ENCODE measurements around the gene PLA2G4D. TPM values are rescaled to one million over a fixed set of nuclear protein-coding genes. Genes with fewer than 3 reads are reported as not detected.

Gene PLA2G4D
- total RNA-seq, 1 experiment from 2014 or later, result not detected

DNA sequence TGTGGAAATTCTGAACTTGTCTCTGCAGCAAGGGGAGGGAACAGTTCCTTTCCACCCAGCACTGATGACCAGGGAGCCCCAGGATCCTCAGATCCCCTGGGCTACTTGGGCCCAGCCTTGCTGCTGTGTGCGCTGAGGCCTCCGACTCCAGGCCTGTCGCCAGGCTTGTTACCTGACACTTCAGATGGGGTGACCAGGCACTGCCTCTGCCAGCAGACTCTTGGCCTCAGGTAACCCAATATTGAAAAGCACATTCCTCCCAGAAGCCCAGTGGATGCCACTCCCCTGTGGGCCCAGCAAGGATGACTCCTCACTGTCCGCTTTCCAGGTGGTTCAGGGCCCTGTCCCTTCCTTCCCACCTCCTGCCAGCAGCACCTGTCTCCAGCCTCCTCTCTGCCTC lies 70.1 kb downstream of the PLA2G4D start:
- ATAC-seq, result no peak
- CTCF ChIA-PET, result no interaction called here
- intact Hi-C loops (cut with micrococcal nuclease; ENCODE audit: unreplicated experiment) (no loop called here), in situ Hi-C loops (cut with HindIII; ENCODE audit: low pct_unique_long_range_greater_than_20kb, low sequenced_read_pairs) (no loop called here)
- TF ChIP-seq CTCF (IDR thresholded peaks at IDR 0.05), result no peak
- no peak for TF ChIP-seq POLR2AphosphoS5 (IDR thresholded peaks at IDR 0.05; ENCODE audit: low read depth, low read length)
- no peak for TF ChIP-seq TCF7L2 (IDR thresholded peaks at IDR 0.05; ENCODE audit: low read depth, low read length)
- TF ChIP-seq REST (IDR thresholded peaks at IDR 0.05; ENCODE audit: insufficient read depth in 1 of 2, low read depth in 2 of 2, low read length in 1 of 2), result no peak
- no peak for TF ChIP-seq SIN3A (IDR thresholded peaks at IDR 0.05; ENCODE audit: borderline replicate concordance, insufficient read depth, low read depth, low read length)
- no peaks in the 10 kb centered on the region for H3K36me3 ChIP-seq (ENCODE audit: control insufficient read depth, insufficient read depth, low read length)
- no TSS peak for BruUV-seq (replicated peaks)
- no peaks in the 10 kb centered on the region for H3K27me3 ChIP-seq (ENCODE audit: control insufficient read depth, insufficient read depth, low read length)
- no peak for DNase-seq (ENCODE audit: low read depth, low spot score)
- no peak overlapping the region for H3K4me3 ChIP-seq (ENCODE audit: low read depth in 2 of 2, low read length in 2 of 2)
- no peak overlapping the region for H3K27ac ChIP-seq (ENCODE audit: low read length)
- H3K9me3 ChIP-seq (ENCODE audit: control insufficient read depth, insufficient read depth, low read depth, low read length), result peaks cover 5% of the 10 kb centered on the region; the same call in 1 of the 2 replicates
- H3K4me1 ChIP-seq (ENCODE audit: control insufficient read depth, insufficient read depth, low read length), result no peaks in the 10 kb centered on the region
- POLR2A ChIA-PET, result no interaction called here

- Histone ChIP-seq H3K36me3 (ENCODE audit: control insufficient read depth, insufficient read depth, low read length) (no peaks in the 10 kb centered on the region), H3K27ac (ENCODE audit: low read length) (no peak overlapping the region), H3K4me3 (ENCODE audit: low read depth in 2 of 2, low read length in 2 of 2) (no peak overlapping the region), H3K9me3 (ENCODE audit: control insufficient read depth, insufficient read depth, low read depth, low read length) (peaks cover 5% of the 10 kb centered on the region; the same call in 1 of the 2 replicates), H3K27me3 (ENCODE audit: control insufficient read depth, insufficient read depth, low read length) (no peaks in the 10 kb centered on the region), H3K4me1 (ENCODE audit: control insufficient read depth, insufficient read depth, low read length) (no peaks in the 10 kb centered on the region)
- CTCF ChIA-PET, result interaction anchor here (0.7 kb wide), 1 partner anchor 53 kb away, joined by 6 read pairs; no protein-coding TSS in a partner anchor
- no TSS peak for BruUV-seq (replicated peaks)
- POLR2A ChIA-PET, result no interaction called here
- intact Hi-C loops (cut with micrococcal nuclease; ENCODE audit: unreplicated experiment), result no loop called here
- DNase-seq (ENCODE audit: low read depth, low spot score), result no peak
- no peak for TF ChIP-seq CTCF (IDR thresholded peaks at IDR 0.05)
- in situ Hi-C loops (cut with HindIII; ENCODE audit: low pct_unique_long_range_greater_than_20kb, low sequenced_read_pairs), result no loop called here
- no peak for ATAC-seq
These were observed 72.8 kb downstream of the PLA2G4D start for GRCh38 chr15:42021593-42021992.
